Stimulated activated CD8-positive, alpha-beta memory T cell treated with anti-CD3 and anti-CD28 coated beads, Interleukin-2, amount 100 ng/mL, for 1 hour (primary cell): ENCODE data around the gene FARP1.

ENCODE experiments used
- DNase-seq, 2 donors: peaks; one replicate each; pipeline ENCODE4 v3.0.0-alpha.2; 2020; ENCODE audit warnings: low read depth in 2 of 2

The FARP1 gene

GRCh38 chr13:98175043-98175442, 32.1 kb downstream of the FARP1 start:
- no peak for DNase-seq

GRCh38 chr13:98175823-98176222, 32.9 kb downstream of the FARP1 start:
- DNase-seq = no peak

DNA sequence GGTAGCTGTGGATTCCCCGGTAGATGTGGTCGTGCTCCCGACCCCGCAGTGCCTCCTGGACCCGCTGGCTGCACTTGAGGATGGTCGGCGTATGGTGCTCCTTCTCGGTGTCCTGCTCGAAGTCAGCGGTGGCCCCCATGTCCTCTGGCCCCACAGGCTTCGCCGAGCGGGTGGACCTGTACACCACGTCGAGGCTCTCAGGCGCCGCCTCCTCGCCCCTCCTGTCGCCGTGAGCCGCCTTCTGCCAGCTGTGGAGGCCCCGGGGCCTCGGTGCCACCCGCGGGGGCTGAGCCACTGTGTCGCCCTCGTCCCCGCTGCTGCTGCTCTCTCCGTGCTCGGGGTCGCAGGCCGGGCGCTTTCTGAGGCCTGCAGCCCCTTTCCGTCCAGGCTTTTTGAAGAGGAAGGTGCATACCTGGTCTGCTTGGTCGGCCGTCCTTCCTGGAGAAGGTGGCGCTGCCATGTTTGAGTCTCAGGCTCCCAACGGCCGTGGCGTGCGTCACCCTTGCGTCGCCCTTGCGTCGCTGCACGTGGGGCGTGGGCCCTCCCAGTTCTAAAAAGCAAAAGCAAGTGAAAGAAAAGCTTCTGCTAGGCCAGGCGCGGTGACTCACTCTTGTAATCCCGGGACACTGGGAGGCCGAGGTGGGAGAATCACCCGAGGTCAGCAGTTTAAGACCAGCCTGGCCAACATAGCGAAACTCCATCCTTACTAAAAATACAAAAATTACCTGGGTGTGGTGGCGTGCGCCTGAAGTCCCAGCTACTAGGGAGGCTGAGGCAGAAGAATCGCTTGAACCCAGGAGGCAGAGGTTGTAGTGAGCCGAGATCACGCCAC, 34.1 kb downstream of the FARP1 start, which contains the start of gene RNF113B:
Gene RNF113B (minus strand): TSS at position 493 of the 832 bp plus-strand sequence. CDS start 33 bp downstream, at position 460.
- no peak for DNase-seq

- no peak for DNase-seq
Measured at GRCh38 chr13:98180092-98180491, 37.2 kb downstream of the FARP1 start.

GRCh38 chr13:98181111-98181815, 38.4 kb downstream of the FARP1 start:
- DNase-seq = no peak

DNA sequence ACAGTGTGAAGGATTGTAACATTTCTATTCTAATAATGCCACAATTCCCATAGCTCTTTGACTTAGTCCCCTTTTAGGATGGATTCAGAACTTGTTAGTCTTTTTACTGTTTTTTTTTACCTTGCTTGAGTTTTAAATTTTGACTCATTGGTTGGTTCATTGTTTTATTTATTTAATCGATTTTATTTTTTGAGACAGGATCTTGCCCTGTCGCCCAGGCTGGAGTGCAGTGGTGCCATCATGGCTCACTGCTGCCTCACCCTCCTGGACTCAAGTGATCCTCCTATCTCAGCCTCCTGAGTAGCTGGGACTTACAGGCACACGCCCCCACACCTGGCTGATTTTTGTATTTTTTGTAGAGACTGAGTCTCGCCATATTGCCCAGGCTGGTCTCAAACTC, 39.3 kb downstream of the FARP1 start:
- no peak for DNase-seq

DNA sequence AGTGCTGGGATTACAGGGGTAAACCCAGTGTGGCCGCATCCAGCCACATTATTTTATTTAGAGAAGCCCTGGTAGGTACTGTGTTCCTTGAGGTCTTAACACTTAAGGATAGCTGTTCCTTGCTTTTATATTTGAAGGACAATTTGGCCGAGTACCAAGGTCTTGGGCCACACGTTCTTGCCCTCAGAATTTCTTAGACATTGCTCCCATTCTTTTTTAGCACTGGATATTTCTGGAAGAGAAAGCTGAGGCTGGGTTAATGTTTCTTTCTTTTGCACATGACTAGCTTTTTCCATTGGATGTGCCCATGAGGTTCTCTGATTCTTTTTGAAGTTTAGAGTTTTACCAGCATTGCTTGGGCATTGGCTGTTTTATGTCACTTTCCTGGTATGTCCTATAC, 39.7 kb downstream of the FARP1 start:
- no peak for DNase-seq

DNA sequence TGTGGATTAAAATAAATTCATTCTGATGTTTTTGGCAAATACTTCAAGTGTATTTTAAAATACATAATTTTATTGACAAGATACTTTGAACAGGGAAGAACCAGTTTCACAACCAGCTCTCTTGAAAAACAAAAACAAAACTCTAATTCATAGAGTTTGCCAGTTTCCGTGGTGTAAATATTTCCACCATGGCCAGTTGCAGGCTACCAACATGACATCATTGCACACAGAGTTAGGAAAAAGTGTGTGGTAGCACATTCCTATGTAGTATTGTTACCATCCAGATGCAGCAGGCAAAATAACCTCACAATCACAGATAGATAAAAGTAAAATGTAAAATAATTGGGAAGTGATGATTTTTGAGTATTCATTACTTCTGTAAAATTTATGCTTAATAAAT, 41.9 kb downstream of the FARP1 start:
- no peak for DNase-seq

- DNase-seq = no peak
Measured at GRCh38 chr13:98187155-98187964, 44.5 kb downstream of the FARP1 start.

- no peak for DNase-seq
Measured at GRCh38 chr13:98187965-98188261, 45.0 kb downstream of the FARP1 start.

- DNase-seq = no peak
Measured at GRCh38 chr13:98188544-98189166, 45.8 kb downstream of the FARP1 start.

- DNase-seq = no peak
Measured at GRCh38 chr13:98189841-98190505, 47.1 kb downstream of the FARP1 start.

GRCh38 chr13:98190889-98191444, 48.1 kb downstream of the FARP1 start:
- no peak for DNase-seq

DNA sequence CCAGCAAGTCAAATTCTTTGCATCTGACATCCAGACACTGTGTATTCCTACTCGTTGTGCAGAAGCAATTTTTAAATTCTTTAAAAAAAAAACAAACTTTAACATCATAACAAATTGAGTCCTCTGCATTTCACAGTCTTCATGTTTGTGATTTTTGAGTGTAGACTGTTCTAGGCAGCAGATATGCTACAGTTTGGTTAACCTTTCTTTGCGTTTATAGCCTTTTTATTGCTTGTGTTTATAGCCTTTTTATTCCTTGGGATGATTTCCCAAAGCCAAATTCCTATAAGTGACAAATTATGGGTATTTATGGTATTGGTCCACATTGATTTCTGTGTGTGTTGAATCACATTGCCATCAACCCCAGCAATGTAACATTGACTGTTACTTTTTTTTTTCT, 49.1 kb downstream of the FARP1 start:
- DNase-seq = no peak

DNA sequence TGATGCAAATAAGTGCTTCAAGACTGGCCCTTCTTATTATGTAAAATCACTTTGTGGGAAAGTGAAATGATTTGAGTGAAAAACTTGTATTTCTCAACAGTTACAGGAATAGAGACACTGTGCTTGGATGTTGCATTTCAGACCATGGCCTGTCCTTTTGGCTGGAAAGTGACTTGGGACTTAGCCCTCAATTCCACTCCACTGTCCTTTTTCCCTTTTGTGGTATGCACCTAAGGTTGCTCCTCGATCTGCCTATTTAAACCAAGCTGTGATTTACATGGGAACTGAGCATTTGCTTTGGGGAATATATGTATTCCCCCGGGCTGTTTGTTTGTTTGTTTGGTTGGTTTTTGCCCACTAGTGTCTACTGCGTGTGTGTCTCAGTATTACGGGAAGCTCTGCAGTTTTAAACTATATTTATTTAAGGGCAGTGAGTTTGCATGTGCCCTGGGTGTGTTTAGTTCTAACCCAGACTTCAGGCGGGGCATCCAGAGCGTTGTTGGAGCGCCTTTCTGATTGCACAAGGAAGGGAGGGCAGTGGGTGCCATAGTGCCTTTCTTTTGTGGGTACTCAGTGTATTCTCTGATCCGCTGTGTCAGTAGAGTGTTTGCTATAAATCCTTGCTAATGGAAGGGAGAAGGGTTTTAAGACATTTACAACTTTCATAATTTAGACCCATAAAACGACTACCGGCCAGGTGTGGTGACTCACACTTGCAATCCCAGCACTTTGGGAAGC, 52.3 kb downstream of the FARP1 start:
- DNase-seq = no peak

- no peak for DNase-seq
Measured at GRCh38 chr13:98198683-98199082, 55.8 kb downstream of the FARP1 start.

DNA sequence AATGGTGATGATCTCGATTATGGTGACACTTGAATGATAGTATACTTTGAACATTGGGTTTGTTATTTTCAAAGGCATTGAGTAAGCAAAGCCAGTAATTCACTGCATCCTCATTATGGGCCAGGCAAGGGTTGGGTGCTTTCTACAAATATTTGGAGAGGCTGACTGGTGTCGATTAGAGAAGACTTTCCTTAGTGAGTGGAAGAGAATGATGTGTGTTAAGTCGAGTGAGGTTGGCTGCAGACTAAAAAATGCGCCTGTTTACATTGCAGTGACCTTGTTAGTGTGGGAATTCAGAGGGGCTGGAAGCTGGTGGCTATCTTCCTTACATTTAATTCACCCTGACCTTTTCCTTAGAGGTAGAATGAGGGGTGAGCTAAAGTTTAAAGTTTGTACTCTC, 56.6 kb downstream of the FARP1 start:
- DNase-seq = no peak

DNA sequence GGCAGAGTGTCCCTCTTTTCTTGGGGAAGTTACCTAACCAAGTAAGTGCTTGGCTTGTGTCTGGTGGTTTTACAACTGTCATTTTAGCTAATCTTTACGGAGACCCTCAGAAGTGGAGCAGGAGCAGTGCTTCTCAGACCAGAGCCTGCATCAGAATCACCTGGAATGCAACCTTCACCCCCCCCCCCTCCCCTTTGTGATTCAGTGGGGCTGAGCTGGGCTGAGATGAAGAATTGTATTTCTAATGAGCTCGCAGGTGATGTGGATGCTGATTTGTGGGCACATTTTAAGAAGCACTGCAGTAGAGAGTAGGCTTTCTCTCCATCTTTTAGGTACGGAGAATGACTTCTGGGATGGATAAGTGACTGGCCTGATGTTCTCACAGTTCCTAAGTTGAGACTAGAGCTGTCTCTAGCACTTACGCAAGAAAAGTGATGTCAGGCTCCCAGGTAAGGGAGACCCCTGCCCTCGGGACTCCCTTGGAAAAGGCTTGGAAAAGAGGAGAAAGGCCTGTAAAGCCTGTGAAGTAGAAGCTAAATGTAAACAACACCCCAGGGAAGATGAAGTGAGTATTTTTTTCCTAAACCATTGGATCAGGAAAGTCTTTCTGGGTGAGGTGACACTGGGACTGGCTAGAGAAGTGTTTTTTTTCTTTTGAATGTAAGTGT, 57.5 kb downstream of the FARP1 start:
- no peak for DNase-seq

GRCh38 chr13:98201189-98201588, 58.3 kb downstream of the FARP1 start:
- no peak for DNase-seq

GRCh38 chr13:98201984-98202383, 59.1 kb downstream of the FARP1 start:
- no peak for DNase-seq
